Endothelial cell (in vitro differentiated cells): Measurements from ENCODE around the gene GNE. TPM values are rescaled to one million over a fixed set of nuclear protein-coding genes. Genes with fewer than 3 reads are reported as not detected.

Experiments
- DNase-seq: peaks from one replicate; pipeline ENCODE4 v3.0.0; 2021; ENCODE audit warnings: low spot score
- H3K27ac Mint-ChIP-seq: one replicate; pipeline ENCODE4 v1.8.0; 2021; ENCODE audit warnings: mixed read lengths, inconsistent platforms; ENCODE audit not compliant: unreplicated experiment
- H3K27me3 Mint-ChIP-seq: one replicate; pipeline ENCODE4 v1.8.0; 2021; ENCODE audit warnings: mild to moderate bottlenecking, moderate library complexity, mixed read lengths, inconsistent platforms; ENCODE audit not compliant: unreplicated experiment
- H3K36me3 Mint-ChIP-seq: one replicate; pipeline ENCODE4 v1.8.0; 2021; ENCODE audit warnings: mild to moderate bottlenecking, low read depth, mixed read lengths, inconsistent platforms; ENCODE audit not compliant: unreplicated experiment
- H3K4me1 Mint-ChIP-seq: one replicate; pipeline ENCODE4 v1.8.0; 2021; ENCODE audit warnings: mild to moderate bottlenecking, mixed read lengths, inconsistent platforms; ENCODE audit not compliant: unreplicated experiment
- H3K4me3 Mint-ChIP-seq: one replicate; pipeline ENCODE4 v1.8.0; 2021; ENCODE audit warnings: mild to moderate bottlenecking, mixed read lengths, inconsistent platforms; ENCODE audit not compliant: unreplicated experiment
- H3K9me3 Mint-ChIP-seq: one replicate; pipeline ENCODE4 v1.8.0; 2021; ENCODE audit warnings: mixed read lengths, inconsistent platforms; ENCODE audit not compliant: unreplicated experiment
- total RNA-seq: library from RNA; stranded (reverse); fragmentation: NEBNext Ultra II Directional; extraction: Animal tissue kit (Norgen Biotek cat#: 25700); gene quantifications from one replicate; pipeline ENCODE4 v1.2.1, GENCODE V29; 2021; ENCODE audit not compliant: unreplicated experiment
- TF ChIP-seq, protein P1 (sequence below): fragments of 200-600 bp; sonication (generic); IDR thresholded peaks from one replicate; pipeline ENCODE4 v1.5.0; 2021; ENCODE audit warnings: antibody characterized with exemption; ENCODE audit not compliant: unreplicated experiment

GNE gene
- total RNA-seq, 1 donor from 2014 or later: 12.0 TPM

GRCh38 chr9:36290996-36291395 is 32.7 kb upstream of the GNE start:
- H3K27ac Mint-ChIP-seq: no peak overlapping the region
- TF ChIP-seq, protein P1, sequence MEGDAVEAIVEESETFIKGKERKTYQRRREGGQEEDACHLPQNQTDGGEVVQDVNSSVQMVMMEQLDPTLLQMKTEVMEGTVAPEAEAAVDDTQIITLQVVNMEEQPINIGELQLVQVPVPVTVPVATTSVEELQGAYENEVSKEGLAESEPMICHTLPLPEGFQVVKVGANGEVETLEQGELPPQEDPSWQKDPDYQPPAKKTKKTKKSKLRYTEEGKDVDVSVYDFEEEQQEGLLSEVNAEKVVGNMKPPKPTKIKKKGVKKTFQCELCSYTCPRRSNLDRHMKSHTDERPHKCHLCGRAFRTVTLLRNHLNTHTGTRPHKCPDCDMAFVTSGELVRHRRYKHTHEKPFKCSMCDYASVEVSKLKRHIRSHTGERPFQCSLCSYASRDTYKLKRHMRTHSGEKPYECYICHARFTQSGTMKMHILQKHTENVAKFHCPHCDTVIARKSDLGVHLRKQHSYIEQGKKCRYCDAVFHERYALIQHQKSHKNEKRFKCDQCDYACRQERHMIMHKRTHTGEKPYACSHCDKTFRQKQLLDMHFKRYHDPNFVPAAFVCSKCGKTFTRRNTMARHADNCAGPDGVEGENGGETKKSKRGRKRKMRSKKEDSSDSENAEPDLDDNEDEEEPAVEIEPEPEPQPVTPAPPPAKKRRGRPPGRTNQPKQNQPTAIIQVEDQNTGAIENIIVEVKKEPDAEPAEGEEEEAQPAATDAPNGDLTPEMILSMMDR: no peak
- no peaks in the 10 kb centered on the region for H3K36me3 Mint-ChIP-seq
- H3K4me3 Mint-ChIP-seq: no peak overlapping the region
- H3K9me3 Mint-ChIP-seq: no peaks in the 10 kb centered on the region
- no peaks in the 10 kb centered on the region for H3K4me1 Mint-ChIP-seq
- DNase-seq: no peak
- peaks cover 2% of the 10 kb centered on the region for H3K27me3 Mint-ChIP-seq

DNA sequence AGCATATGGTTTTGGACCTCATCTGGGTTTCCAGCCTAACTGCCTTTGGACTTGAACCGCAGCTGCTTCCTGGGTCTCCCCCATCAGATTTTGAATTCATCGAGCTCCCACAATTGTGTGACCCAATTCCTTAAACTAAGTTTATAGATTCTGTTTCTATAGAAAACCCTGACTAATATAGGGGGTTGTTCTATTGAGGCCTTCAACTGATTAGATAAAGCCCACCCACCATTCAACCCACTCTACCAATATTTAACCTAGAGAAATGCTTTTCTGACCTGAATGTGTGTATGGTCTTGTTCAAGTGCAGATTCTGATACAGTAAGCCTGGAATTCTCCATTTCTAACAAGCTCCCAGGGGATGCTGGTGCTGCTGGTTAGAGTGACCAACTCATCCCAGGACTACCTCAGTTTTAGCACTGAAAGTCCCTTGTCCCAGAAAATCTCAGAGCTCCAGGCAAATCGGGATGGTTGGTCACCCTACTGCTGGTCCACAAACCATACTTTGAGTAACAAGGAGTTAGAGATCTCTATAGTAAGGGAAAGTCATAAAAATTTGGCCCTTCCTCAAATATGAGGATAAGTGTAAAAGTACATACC is 31.7 kb upstream of the GNE start:
- Mint-ChIP-seq H3K27me3 (peaks cover 2% of the 10 kb centered on the region), H3K4me1 (no peaks in the 10 kb centered on the region), H3K4me3 (no peak overlapping the region)

DNA sequence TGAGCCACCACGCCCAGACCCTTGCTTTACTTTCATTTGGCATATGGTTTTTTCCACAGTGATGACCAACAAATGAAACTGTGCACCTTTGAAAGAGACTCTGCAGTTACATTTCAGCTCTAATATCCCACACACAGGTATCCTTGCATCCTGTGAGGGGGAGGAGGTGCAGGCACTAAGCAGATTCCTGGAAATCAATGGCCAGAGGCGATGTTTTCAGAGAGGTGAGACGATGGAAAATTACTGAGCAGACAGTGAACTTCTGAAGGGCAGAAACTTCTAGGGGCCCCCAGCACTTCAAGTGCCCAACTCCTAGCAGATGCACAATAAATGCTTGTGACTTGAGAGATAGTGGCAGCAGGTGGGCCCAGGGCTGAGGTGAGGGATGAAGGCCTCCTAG is 29.8 kb upstream of the GNE start:
- Mint-ChIP-seq H3K27ac (no peak overlapping the region), H3K9me3 (no peaks in the 10 kb centered on the region), H3K27me3 (peaks cover 2% of the 10 kb centered on the region), H3K36me3 (no peaks in the 10 kb centered on the region), H3K4me3 (no peak overlapping the region), H3K4me1 (no peaks in the 10 kb centered on the region)
- TF ChIP-seq, protein P1: no peak
- DNase-seq: no peak

More for the DNA sequence above, 31.7 kb upstream of the GNE start:
- H3K27ac Mint-ChIP-seq: no peak overlapping the region
- H3K36me3 Mint-ChIP-seq: no peaks in the 10 kb centered on the region
- H3K9me3 Mint-ChIP-seq: no peaks in the 10 kb centered on the region
- TF ChIP-seq, protein P1: no peak
- DNase-seq: no peak

- Mint-ChIP-seq H3K27ac (no peak overlapping the region), H3K36me3 (no peaks in the 10 kb centered on the region), H3K27me3 (no peaks in the 10 kb centered on the region), H3K4me3 (no peak overlapping the region), H3K4me1 (no peaks in the 10 kb centered on the region), H3K9me3 (no peaks in the 10 kb centered on the region)
- no peak for DNase-seq
- TF ChIP-seq, protein P1: no peak
Measured at GRCh38 chr9:36286388-36286787, 28.1 kb upstream of the GNE start.

- Mint-ChIP-seq H3K4me3 (no peak overlapping the region), H3K4me1 (no peaks in the 10 kb centered on the region), H3K27me3 (no peaks in the 10 kb centered on the region), H3K27ac (no peak overlapping the region), H3K9me3 (no peaks in the 10 kb centered on the region), H3K36me3 (no peaks in the 10 kb centered on the region)
- TF ChIP-seq, protein P1: no peak
- DNase-seq: no peak
Measured at GRCh38 chr9:36284226-36284625, 26.0 kb upstream of the GNE start.
